A549 treated with RU486 at 1 μM for 4 hours (cell line): ENCODE results near the gene WNT8B. TPM values are rescaled to one million over a fixed set of nuclear protein-coding genes. Genes with fewer than 3 reads are reported as not detected.

ENCODE experiments used
- total RNA-seq: library from RNA; stranded (reverse); fragments of 200-300 nt; extraction: Qiagen RNA extraction; gene quantifications from 5 replicates; pipeline ENCODE4 v1.2.3, GENCODE V29; 2022; ENCODE audit warnings: low read depth

Gene WNT8B, protein sequence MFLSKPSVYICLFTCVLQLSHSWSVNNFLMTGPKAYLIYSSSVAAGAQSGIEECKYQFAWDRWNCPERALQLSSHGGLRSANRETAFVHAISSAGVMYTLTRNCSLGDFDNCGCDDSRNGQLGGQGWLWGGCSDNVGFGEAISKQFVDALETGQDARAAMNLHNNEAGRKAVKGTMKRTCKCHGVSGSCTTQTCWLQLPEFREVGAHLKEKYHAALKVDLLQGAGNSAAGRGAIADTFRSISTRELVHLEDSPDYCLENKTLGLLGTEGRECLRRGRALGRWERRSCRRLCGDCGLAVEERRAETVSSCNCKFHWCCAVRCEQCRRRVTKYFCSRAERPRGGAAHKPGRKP
- total RNA-seq, result 0.08 TPM in 1 of 5 replicates, not detected in the others

DNA sequence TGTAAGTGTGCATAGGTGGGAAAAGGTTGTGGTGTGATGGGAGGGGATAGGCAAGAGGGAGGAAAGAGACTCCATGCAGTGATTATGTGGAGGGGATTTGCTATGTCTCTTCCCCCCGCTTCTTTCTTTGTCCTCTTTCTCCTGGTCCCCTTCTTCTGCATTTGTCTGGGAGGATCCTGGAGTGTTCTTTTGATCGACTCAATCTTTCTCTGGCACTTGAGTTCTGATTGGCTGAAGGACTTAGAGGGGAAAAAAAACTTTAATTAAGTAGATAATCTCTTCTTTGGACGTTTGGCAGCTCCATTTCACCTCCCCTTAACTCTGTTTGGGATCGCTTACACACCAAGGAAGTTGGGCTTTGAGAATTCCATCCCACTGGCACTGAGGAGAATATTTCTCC lies at the start of gene WNT8B:
WNT8B (plus strand) TSS at position 301 of the 400 bp plus-strand sequence. CDS start 160 bp downstream, outside the sequence.

DNA sequence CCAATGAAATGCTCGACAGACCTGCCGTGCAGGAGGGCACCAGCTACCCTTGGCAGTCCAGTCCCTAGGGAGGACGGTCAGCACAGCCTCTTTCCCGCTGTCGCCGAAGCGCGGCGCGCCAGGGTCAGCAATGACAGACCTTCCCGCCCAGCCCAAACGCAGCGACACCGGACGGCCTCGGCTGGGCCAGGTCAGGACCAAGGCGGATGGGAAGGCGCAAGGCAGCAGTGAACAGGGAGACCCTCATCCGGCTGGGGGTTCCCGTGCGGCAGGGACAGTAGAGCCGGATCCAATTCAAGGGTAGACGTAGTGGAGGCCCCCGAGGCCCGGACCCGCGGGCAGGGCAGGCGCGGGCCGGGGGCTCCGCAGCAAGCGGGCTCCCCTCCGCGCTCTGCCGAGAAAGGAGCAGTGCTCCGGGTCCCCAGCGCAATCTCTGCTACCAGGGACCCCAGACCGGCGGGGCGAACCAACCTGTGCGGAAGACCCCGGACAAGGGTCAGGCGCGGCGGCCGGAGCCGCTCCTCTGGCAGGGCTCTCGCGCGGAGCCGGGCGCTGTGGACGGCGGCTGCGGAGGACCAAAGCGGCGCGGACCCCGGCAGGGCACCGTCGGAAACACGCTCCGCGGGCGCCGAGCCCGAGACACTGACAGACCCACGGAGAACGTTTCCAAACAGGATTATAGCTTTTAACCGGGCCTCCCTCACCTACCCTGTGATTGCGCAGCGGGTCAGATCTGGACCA lies 56.7 kb downstream of the WNT8B start, which contains the start of gene SEC31B:
SEC31B (minus strand) TSS at position 551 of the 741 bp plus-strand sequence. CDS start 2,909 bp downstream, outside the sequence.

DNA sequence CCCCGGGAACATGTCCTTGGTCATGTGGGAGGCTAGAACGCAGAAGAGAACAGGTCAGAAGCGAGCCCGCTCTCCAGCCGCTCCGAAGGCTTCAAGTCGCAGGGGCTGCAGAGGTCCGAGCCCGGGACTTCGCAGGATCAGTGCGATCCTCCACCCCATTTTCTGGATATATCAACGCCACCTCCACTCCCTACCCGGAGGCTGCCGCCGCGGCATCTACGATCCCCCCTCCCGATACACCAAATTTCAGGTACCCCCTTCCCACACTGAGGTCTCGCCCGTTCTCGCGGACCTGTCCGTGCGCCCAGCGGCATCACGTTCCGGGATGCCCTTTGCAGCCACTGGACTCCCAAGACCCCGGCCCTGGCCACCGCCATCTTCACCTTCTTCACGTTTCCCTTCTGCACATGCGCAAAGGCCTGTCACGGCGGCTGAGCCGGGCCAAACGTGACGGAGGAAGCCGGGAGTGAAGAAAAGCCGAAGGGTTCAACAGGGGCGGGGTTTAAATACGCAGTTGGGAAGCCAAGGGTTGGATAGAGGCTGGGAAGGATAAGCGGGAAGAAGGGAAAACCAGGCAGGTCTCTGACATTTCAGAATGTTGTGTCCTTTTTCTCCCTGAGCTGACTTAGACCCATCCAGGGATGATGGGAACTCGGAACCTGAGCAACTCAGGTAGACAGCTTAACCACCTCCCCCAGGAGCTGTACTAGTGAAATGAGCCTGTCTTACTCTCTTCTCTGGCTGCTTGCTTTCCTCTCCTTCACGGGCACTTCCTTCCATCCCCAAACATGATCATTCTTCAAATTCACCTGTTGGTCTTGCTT lies 66.9 kb downstream of the WNT8B start, which contains the start of gene NDUFB8:
NDUFB8 (minus strand) TSS at position 397 of the 824 bp plus-strand sequence; CDS start at position 377, 20 bp downstream.

Other genes with a start within 250 kb of the WNT8B start
- gene CHUK, start 233.4 kb upstream of the WNT8B start, total RNA-seq, result 12.2 to 25.4 TPM (median 22.2 TPM) in 5 replicates
- gene CWF19L1, start 195.4 kb upstream of the WNT8B start, total RNA-seq, result 21.6 to 25.1 TPM (median 22.6 TPM) in 5 replicates
- gene BLOC1S2, start 176.3 kb upstream of the WNT8B start, total RNA-seq, result 83.3 to 121 TPM (median 103 TPM) in 5 replicates
- gene PKD2L1, start 132.8 kb upstream of the WNT8B start, total RNA-seq, result 0.07 TPM in 1 of 5 replicates, not detected in the others
- gene SCD, start 115.8 kb upstream of the WNT8B start, total RNA-seq, result 139 to 206 TPM (median 183 TPM) in 5 replicates
- gene SEC31B, start 56.9 kb downstream of the WNT8B start, total RNA-seq, result 1.7 to 2.6 TPM (median 2.2 TPM) in 5 replicates
- gene NDUFB8, start 66.9 kb downstream of the WNT8B start, total RNA-seq, result 273 to 294 TPM (median 277 TPM) in 5 replicates
- 13.7 to 19.5 TPM (median 18.2 TPM) in 5 replicates for gene HIF1AN, start 72.9 kb downstream of the WNT8B start, total RNA-seq